ENCODE measurements around the gene GINM1. TPM values are rescaled to one million over a fixed set of nuclear protein-coding genes. Genes with fewer than 3 reads are reported as not detected.

Gene GINM1
- total and polyA plus RNA-seq, 9 of the 15 experiments (the other 6 are each of a cell fraction or from before 2014, with no cell fraction given) = 5.0 to 19.3 (median 14.2) TPM

DNA sequence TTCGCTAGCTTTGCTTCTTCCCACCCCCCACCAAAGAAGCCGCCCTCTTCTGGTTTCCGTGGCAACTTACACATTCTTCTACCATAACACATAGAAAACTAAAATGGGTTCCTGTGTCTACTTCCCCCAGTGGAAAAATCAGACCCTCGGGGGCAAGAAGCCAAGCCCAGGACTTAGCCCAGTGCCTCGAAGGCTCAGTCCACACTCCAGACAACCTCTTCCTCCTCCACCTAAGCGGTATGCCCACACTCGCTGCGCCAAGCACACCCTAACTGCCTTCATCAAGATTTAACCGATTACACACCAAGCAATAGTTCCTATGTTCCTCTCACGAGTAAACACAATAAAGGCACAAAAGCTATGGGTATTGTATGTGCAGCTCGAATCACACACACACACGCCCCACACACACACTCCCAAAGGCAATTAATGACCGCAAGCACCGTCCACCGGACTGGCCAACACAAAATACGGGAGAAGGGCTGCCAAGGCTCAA, 20.9 kb upstream of the GINM1 start (continued):
- TF ChIP-seq, protein P1, sequence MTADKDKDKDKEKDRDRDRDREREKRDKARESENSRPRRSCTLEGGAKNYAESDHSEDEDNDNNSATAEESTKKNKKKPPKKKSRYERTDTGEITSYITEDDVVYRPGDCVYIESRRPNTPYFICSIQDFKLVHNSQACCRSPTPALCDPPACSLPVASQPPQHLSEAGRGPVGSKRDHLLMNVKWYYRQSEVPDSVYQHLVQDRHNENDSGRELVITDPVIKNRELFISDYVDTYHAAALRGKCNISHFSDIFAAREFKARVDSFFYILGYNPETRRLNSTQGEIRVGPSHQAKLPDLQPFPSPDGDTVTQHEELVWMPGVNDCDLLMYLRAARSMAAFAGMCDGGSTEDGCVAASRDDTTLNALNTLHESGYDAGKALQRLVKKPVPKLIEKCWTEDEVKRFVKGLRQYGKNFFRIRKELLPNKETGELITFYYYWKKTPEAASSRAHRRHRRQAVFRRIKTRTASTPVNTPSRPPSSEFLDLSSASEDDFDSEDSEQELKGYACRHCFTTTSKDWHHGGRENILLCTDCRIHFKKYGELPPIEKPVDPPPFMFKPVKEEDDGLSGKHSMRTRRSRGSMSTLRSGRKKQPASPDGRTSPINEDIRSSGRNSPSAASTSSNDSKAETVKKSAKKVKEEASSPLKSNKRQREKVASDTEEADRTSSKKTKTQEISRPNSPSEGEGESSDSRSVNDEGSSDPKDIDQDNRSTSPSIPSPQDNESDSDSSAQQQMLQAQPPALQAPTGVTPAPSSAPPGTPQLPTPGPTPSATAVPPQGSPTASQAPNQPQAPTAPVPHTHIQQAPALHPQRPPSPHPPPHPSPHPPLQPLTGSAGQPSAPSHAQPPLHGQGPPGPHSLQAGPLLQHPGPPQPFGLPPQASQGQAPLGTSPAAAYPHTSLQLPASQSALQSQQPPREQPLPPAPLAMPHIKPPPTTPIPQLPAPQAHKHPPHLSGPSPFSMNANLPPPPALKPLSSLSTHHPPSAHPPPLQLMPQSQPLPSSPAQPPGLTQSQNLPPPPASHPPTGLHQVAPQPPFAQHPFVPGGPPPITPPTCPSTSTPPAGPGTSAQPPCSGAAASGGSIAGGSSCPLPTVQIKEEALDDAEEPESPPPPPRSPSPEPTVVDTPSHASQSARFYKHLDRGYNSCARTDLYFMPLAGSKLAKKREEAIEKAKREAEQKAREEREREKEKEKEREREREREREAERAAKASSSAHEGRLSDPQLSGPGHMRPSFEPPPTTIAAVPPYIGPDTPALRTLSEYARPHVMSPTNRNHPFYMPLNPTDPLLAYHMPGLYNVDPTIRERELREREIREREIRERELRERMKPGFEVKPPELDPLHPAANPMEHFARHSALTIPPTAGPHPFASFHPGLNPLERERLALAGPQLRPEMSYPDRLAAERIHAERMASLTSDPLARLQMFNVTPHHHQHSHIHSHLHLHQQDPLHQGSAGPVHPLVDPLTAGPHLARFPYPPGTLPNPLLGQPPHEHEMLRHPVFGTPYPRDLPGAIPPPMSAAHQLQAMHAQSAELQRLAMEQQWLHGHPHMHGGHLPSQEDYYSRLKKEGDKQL (CRISPR knock-in tag; IDR thresholded peaks at IDR 0.05; ENCODE audit: borderline replicate concordance) = no peak
- TF ChIP-seq, protein P2, sequence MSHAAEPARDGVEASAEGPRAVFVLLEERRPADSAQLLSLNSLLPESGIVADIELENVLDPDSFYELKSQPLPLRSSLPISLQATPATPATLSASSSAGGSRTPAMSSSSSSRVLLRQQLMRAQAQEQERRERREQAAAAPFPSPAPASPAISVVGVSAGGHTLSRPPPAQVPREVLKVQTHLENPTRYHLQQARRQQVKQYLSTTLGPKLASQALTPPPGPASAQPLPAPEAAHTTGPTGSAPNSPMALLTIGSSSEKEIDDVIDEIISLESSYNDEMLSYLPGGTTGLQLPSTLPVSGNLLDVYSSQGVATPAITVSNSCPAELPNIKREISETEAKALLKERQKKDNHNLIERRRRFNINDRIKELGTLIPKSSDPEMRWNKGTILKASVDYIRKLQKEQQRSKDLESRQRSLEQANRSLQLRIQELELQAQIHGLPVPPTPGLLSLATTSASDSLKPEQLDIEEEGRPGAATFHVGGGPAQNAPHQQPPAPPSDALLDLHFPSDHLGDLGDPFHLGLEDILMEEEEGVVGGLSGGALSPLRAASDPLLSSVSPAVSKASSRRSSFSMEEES (CRISPR knock-in tag; IDR thresholded peaks at IDR 0.05) = no peak
- TF ChIP-seq POLR3G (IDR thresholded peaks at IDR 0.05; ENCODE audit: extremely low read depth, insufficient read length, insufficient replicate concordance) (no peak), ZNF695 (CRISPR knock-in tag; IDR thresholded peaks at IDR 0.05) (no peak), ILK (tag; IDR thresholded peaks at IDR 0.05; ENCODE audit: borderline replicate concordance, low read depth) (no peak), SP2 (IDR thresholded peaks at IDR 0.05; ENCODE audit: extremely low read depth, low read depth, low read length, poor library complexity, severe bottlenecking) (no peak), ZKSCAN1 (IDR thresholded peaks at IDR 0.05; ENCODE audit: low read depth, low read length) (no peak), KAT7 (CRISPR knock-in tag; IDR thresholded peaks at IDR 0.05; ENCODE audit: borderline replicate concordance) (0 out of 2 replicates have a peak, but pooled peaks have one; percentile 92), ZNF143 (CRISPR knock-in tag; IDR thresholded peaks at IDR 0.05) (0 out of 2 replicates have a peak, but pooled peaks have one; percentile 17), ZNF324 (CRISPR knock-in tag; IDR thresholded peaks at IDR 0.05) (no peak), ARNT (IDR thresholded peaks at IDR 0.05) (0 out of 4 replicates have a peak, but pooled peaks have one; percentile 14 to 45), NFE2 (IDR thresholded peaks at IDR 0.05; ENCODE audit: low read depth) (no peak), RHOXF2B (CRISPR knock-in tag; conservative IDR thresholded peaks at IDR 0.05) (no peak), EP400 (IDR thresholded peaks at IDR 0.05) (no peak), SMARCA4 (IDR thresholded peaks at IDR 0.05) (peak; percentile 49; the same call in 1 of the 2 replicates), LEF1 (IDR thresholded peaks at IDR 0.05) (0 out of 2 replicates have a peak, but pooled peaks have one; percentile 7), NFIX (CRISPR knock-in tag; IDR thresholded peaks at IDR 0.05; ENCODE audit: low read depth) (no peak)
- TF ChIP-seq, protein P3, sequence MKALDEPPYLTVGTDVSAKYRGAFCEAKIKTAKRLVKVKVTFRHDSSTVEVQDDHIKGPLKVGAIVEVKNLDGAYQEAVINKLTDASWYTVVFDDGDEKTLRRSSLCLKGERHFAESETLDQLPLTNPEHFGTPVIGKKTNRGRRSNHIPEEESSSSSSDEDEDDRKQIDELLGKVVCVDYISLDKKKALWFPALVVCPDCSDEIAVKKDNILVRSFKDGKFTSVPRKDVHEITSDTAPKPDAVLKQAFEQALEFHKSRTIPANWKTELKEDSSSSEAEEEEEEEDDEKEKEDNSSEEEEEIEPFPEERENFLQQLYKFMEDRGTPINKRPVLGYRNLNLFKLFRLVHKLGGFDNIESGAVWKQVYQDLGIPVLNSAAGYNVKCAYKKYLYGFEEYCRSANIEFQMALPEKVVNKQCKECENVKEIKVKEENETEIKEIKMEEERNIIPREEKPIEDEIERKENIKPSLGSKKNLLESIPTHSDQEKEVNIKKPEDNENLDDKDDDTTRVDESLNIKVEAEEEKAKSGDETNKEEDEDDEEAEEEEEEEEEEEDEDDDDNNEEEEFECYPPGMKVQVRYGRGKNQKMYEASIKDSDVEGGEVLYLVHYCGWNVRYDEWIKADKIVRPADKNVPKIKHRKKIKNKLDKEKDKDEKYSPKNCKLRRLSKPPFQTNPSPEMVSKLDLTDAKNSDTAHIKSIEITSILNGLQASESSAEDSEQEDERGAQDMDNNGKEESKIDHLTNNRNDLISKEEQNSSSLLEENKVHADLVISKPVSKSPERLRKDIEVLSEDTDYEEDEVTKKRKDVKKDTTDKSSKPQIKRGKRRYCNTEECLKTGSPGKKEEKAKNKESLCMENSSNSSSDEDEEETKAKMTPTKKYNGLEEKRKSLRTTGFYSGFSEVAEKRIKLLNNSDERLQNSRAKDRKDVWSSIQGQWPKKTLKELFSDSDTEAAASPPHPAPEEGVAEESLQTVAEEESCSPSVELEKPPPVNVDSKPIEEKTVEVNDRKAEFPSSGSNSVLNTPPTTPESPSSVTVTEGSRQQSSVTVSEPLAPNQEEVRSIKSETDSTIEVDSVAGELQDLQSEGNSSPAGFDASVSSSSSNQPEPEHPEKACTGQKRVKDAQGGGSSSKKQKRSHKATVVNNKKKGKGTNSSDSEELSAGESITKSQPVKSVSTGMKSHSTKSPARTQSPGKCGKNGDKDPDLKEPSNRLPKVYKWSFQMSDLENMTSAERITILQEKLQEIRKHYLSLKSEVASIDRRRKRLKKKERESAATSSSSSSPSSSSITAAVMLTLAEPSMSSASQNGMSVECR (CRISPR knock-in tag; IDR thresholded peaks at IDR 0.05) = no peak; the same call in 1 of the 2 replicates

All from K562 (cell line).